ENCODE data around the gene SLCO2A1.

Gene SLCO2A1

GRCh38 chr3:133930341-133930933 is 99.3 kb downstream of the SLCO2A1 start:
- no peak for DNase-seq

GRCh38 chr3:133928903-133929607 is 100.7 kb downstream of the SLCO2A1 start:
- DNase-seq: no peak

GRCh38 chr3:133928136-133928893 is 101.4 kb downstream of the SLCO2A1 start:
- no peak for DNase-seq

GRCh38 chr3:133927540-133928066 is 102.1 kb downstream of the SLCO2A1 start:
- peak; percentile 52 to 70 for DNase-seq

GRCh38 chr3:133926736-133927539 is 102.8 kb downstream of the SLCO2A1 start:
- no peak for DNase-seq

GRCh38 chr3:133925960-133926735 is 103.6 kb downstream of the SLCO2A1 start:
- DNase-seq: no peak

GRCh38 chr3:133924041-133924440 is 105.7 kb downstream of the SLCO2A1 start:
- no peak for DNase-seq

GRCh38 chr3:133921592-133921991 is 108.1 kb downstream of the SLCO2A1 start:
- DNase-seq: no peak

GRCh38 chr3:133917144-133917543 is 112.6 kb downstream of the SLCO2A1 start:
- no peak for DNase-seq

- DNase-seq: no peak
These were observed 113.8 kb downstream of the SLCO2A1 start for GRCh38 chr3:133915685-133916658.

GRCh38 chr3:133914839-133915600 is 114.7 kb downstream of the SLCO2A1 start:
- no peak for DNase-seq

GRCh38 chr3:133910422-133910821 is 119.3 kb downstream of the SLCO2A1 start:
- no peak for DNase-seq

- no peak for DNase-seq
These were observed 124.3 kb downstream of the SLCO2A1 start for GRCh38 chr3:133905376-133905775.

GRCh38 chr3:133901847-133902246 is 127.9 kb downstream of the SLCO2A1 start:
- DNase-seq: no peak

GRCh38 chr3:133901083-133901482 is 128.6 kb downstream of the SLCO2A1 start:
- no peak for DNase-seq

- no peak for DNase-seq
These were observed 130.4 kb downstream of the SLCO2A1 start for GRCh38 chr3:133899311-133899710.

GRCh38 chr3:133897547-133897946 is 132.2 kb downstream of the SLCO2A1 start:
- no peak for DNase-seq

- no peak for DNase-seq
These were observed 133.5 kb downstream of the SLCO2A1 start for GRCh38 chr3:133896002-133896761.
